HCT116 (cell line): Measurements from ENCODE around the gene CDR2.

Source experiments
- SRF ChIP-seq: IDR thresholded peaks from 2 replicates; pipeline ENCODE4 v1.6.1; 2012; ENCODE audit warnings: low read depth
- YY1 ChIP-seq: IDR thresholded peaks from 2 replicates; pipeline ENCODE4 v1.6.1; 2011; ENCODE audit warnings: low read length, low read depth, moderate library complexity, mild to moderate bottlenecking; ENCODE audit not compliant: insufficient replicate concordance; ENCODE audit errors: extremely low read depth
- TF ChIP-seq, protein P1 (sequence below), 3 experiments: fragments of 200-600 bp in 1 of 3; sonication (generic) in 1 of 3; IDR thresholded peaks in 2 of 3; conservative IDR thresholded peaks in 1 of 3; 2 replicates each; pipeline ENCODE4 v1.5.1; 2012 to 2017; ENCODE audit warnings: low read depth in 2 of 3, low read length in 2 of 3, antibody characterized with exemption in 1 of 3, borderline replicate concordance in 1 of 3, control low read depth in 1 of 3, mild to moderate bottlenecking in 1 of 3, mixed read lengths in 1 of 3, mixed run types in 1 of 3, moderate library complexity in 1 of 3; ENCODE audit not compliant: insufficient read depth in 1 of 3

DNA sequence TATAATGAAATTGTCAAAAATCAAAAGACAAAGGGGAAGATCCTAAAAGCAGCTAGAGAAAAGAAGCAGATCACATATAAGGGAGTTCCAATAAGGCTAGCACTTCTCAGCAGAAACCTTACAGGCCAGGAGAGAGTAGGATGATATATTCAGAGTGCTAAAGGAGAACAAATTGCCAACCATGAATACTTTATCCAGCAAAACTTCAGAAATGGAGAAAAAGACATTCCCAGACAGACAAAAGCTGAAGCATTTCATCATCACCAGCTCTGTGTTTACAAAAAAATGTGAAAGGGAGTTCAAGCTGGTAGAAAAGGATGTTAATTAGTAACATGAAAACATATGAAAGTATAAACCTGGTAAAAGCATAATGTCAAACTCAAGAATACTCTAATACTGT lies 37.4 kb downstream of the CDR2 start:
- TF ChIP-seq, protein P1, sequence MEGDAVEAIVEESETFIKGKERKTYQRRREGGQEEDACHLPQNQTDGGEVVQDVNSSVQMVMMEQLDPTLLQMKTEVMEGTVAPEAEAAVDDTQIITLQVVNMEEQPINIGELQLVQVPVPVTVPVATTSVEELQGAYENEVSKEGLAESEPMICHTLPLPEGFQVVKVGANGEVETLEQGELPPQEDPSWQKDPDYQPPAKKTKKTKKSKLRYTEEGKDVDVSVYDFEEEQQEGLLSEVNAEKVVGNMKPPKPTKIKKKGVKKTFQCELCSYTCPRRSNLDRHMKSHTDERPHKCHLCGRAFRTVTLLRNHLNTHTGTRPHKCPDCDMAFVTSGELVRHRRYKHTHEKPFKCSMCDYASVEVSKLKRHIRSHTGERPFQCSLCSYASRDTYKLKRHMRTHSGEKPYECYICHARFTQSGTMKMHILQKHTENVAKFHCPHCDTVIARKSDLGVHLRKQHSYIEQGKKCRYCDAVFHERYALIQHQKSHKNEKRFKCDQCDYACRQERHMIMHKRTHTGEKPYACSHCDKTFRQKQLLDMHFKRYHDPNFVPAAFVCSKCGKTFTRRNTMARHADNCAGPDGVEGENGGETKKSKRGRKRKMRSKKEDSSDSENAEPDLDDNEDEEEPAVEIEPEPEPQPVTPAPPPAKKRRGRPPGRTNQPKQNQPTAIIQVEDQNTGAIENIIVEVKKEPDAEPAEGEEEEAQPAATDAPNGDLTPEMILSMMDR (IDR thresholded peaks at IDR 0.05 in 2 of 3, conservative IDR thresholded peaks at IDR 0.05 in 1 of 3; ENCODE audit: borderline replicate concordance in 1 of 3, insufficient read depth in 1 of 3, low read depth in 2 of 3, low read length in 2 of 3) = no peak
- TF ChIP-seq YY1 (no peak), SRF (no peak)
